GM18520 (cell line): ENCODE data around the gene SNRK.

Experiments used
- ATAC-seq: cut with Tn5 transposase; IDR thresholded peaks from one replicate; pipeline ENCODE4 v1.9.1; 2021; ENCODE audit not compliant: unreplicated experiment

Gene SNRK

DNA sequence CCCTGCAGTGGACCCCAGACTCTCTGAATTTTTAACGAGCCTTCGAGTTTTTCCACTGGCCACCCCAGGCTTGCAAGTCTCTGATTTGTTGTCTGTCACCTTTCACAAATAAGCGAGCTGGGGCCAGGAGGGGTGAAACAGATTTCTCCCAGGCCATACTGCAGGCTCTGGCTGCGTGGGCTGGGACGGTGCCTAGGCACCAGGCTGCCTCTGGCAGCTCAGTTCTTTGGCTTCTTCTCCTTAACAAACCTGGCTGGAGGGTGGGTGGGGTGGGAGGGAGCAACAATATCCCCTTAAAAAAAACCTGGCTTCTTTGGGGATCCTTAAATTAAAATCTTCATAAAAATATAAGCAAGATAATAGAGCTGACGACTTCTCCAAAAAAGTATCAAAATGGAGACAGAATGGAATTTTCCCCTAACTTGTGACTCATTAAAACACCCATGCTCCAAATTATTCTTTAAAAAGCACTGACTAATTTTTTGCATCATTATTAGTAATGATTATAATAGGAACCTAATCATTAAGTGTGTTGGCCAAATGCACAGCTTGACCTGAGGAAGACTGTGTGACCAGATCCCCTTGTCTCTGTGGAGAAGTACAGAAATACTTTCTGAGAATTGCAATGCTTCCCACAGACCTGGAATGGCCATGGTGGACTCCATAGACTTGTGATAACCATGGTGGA, 84.1 kb downstream of the SNRK start:
- no peak for ATAC-seq

DNA sequence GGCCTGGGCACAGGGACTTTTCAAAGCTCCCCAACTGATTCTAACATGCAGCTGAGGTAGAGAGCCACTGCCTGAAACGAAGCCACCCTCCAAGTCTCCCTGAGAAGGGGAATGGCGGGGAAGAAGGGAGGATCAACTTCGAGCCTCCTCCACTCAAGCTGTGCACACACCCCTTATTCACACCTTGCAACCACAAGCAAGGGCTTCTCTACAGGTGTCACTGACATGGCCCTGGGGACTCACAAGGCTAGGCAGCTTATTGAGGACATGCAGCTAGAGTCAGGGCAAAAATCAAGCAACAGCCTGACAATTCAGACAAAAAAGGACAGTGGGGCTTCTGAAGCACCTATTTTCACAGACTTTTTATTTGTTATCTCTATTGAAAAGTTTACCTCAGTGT, 85.2 kb downstream of the SNRK start:
- ATAC-seq, result no peak

DNA sequence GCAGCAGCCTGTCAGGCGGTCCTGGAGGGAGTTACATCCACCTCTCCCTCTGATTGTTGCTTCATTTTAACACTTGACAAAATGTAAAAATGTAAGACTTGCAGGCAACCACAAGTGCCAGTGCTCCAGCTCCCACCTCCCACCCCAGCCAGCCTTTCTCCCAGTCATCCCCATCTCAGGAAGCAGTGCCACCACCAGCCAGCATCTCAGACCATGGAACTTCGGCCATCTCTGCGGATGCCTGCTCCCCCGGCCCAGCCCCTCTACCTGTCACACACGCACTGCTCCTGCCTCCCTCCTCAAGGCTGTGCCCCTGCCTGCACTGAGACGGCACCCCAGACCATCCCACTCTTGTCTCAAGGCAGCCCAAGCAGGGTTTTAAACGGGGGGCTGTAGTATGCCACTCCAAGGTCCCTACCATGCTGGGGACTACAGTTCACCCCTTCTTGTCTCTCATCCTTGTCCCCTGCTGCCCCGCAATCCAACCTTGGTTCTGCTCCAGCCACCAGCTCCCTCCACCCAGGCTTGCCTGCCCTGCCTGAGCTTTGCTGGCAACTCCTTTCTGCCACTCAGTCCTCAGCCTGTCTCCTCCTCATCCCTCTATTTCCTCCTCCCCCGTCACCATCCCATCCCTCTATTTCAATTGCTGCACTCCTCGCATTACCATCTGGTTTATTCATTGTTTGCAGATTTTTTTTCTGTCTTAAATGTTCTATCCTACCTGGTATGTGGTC, 85.8 kb downstream of the SNRK start:
- ATAC-seq, result no peak

DNA sequence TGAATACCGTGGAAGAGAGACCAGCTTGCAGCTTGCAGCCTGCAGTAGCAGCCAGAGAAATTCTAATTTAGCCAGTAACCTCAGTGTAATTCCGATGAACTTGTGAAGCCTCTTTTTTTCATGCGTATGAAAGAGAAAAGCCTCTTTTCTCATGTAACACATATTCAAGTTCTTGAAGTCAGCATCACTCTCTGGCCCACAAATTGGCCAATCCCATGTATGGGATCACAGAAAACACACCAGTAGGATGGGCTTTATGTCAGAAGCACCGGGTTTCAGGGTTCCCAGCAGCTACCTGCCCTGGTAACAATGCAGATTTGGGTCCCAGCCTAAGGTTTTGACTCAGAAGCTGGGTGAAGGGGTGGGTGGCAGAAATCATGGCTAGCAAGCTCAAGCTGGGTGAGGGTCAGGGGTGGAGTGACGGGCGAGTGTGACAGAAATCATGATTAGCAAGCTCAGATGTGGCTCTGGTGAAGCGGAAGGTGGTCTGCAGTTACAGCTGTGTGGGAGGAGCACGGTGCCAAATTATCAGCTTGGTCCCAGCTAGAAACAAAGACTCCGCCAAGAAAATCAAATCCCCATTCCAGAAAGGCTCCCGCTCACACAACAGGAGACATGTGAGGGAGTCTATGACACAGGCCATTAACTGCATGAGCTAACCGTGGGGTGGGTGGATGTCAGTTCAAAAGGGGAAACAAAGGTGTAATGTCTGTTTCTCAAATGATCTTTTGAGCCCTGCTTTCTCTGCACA, 86.6 kb downstream of the SNRK start:
- ATAC-seq, result no peak

DNA sequence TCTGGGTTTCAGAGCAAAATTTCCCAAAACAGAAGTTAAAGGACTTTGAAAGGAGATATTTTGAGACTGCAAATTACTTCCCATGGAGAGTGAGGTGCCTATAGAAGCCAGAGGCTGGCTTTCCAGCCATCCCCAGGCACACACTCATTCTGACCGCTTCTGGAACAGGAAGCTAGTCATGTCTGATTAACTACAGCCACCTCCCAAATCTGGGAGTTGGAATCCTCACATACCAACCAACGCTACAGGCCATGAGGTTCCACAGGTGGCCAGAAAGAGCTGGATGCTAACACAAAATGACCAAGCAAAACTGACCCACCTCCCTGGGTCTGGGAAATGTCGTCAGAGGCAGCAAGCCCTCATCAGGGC, 87.2 kb downstream of the SNRK start:
- no peak for ATAC-seq

DNA sequence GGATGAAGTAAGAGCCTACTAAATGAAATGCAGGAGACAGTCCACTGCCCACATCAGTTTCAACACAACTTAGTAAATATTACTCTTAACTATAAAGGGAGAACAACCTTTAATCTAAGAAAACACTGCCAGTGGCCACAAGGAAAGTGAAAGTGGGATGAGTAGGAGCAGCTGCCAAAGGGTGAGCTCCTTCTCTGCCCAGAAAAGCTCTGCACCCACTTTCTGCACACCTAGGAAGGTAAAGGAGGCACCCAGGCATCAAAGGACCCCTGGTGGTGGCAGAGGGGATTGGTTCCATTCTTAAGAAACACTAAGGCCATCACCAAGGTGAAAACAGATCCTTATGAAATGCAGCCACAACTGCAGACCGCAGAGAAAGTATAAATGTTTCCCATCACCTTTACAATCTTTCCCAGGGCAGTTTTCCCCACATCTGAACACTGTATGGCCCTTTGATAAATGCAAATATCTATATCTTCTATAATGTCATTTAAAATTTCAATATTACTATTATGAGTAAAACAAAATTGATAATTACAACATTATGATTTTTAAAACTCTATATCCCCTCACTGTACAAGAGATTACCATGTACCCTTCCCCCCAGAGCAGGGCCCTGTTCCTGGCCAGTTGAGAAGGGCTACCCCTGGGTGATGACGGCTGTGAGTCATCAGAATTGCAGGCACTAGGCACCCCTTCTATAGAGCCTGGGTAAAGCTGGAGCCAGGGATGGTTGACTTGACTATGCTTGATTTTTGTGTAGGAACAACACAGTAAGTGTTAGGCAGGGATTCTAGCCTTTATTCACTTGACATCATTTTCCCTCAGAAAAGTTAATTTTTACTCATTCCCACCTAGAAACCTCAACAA, 92.0 kb downstream of the SNRK start:
- no peak for ATAC-seq

DNA sequence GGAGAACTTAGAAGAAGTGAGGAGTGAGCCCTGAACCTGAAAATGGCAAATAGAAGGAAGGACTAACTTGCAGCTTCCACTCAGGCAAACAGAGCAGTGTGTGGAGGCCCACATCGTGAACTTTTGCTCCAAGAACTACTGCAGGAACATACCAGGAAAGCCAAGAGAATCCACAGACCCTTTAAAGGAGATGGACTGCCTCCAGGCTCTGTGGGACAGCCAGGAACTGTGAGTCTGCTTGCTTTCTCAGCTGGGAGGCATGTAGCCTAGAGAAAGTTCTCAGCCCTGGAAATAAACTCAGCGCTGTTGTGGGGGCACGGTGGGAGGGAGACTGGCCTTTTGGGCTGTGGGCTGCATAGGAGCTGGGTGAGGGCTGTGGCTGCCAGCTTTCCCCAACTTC, 93.0 kb downstream of the SNRK start:
- ATAC-seq, result no peak

DNA sequence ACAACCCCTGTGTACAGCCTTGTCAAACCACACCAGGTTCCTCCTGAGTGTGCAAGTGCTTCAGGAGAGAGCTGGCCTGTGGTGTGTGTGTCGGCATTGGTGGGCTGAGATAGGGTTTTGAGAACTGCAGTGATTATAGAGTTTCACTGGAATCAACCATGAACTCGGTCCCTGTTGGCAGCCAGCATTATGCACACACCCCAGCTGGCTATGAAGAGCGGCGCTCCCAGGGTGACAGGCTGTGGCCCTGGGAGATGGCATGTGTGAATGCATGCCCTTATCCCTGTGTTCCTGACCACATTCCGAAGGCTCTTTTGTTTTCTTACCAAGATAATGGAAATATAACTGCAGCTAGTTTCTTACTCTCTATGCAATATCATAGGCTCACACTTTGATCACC, 101.8 kb downstream of the SNRK start:
- ATAC-seq, result no peak

DNA sequence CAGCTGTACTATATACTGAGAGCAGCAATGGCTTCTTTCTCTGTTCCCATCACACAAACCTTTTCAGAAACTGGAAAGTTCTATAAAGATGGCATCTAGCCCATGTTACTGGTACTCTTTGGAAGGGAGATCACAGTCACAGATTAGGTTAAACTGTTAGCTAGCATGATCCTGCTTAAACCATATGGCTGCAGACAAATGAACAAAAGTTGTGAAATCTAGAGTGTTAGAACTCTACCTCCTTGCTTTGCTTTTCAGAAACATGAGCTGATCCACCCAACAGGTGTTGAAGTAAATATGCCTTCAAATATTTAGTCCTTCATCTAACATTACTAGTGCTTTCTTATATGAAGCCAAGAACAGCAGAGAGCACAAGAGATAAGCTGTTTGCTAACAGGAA, 102.6 kb downstream of the SNRK start:
- no peak for ATAC-seq

DNA sequence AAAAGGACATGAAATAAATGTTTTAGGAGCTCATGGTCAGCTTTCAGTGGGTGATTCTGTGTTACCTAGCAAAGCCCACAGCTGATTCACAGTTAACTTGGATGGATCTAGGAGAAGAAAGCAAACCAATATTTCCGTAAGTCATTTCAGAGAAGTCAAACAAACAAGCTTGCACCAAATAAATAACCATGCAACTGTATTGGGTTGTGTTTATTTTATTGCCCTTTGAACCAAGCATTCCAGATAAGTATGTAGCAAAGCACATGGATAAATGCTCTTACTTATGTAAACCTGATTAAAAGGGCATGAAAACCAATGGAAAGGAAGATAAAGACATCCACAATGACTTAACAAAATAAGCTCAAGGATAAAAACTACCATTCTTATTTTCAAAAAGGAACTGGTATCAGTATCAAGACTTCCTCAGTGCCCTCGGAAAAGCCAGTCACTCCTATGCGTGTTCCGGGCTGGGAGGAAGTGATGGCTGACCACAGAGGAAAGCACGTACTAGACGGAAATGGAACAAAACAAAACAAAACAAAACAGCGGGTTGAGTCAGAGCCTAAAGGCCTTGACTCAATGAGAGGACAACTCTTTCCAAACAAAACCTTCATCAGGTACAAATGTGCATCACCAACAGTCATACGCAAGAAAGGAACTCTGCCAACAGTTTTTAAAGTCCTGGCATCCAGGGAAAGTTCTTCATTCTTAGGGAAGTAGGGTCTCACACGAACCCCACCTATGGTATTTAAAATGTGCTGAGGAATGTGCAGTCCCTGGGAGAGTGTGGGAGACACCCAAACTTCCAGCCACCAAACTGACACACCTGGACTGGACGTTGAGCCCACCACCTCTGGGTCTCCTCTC, 103.3 kb downstream of the SNRK start:
- ATAC-seq, result peak; percentile 50

DNA sequence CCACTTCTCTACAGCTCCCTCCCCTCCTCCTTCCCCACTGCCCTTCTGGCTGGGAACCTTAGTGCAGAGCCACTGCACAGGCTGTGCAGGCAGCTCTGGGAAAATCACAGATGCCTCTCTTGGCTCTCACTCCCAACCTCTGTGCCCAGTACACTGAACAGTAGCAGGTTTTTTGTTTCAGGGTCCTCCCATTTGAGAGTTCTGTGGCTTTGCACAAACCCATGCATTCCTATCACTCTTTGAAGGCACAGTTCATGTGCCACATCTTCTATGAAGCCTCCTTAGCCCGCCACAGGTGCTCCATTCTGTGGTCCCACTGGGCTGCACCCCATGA, 103.9 kb downstream of the SNRK start:
- ATAC-seq, result no peak

DNA sequence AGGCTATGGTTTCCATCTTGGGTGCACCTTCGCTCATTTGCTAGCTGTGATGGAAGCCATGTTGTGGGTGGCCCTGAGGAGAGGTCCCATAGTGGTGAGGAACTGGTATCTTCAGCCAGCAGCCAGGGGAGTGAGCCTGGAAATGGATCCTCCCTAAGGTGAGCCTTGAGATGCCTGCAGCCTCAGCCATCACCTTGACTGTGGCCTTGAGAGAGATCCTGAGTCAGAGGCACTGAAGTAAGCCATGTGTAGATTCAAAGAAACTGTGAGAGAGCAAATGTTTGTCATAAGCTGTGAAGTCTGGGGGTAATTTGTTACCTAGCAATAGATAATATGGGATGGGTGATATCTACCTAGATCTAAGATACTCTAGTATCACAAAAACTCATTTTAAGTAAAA, 105.3 kb downstream of the SNRK start:
- ATAC-seq, result no peak

DNA sequence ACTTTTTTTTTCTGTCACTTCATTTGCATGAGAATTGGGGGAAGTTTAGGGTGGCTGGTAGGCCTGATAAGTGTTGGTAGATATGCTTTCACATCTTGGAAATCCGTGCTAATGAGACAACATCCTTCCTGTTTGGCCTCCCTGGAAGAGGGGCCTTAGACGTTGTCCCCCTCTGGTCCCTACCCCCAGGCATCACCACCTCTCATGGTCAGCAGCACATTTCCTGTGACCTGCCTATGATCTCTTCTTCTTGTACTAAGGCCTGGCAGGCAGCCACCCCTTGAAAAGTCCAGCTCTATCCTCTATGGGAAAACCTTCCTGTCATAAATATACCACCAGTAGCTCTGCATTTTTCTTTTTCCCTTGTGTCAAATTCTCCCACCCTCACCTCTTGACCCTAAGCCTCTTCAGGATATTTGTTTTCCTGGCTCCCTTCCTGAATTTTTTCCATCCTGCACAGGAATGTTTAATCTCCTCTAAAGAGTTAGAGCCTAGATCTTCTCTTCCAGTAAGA, 107.8 kb downstream of the SNRK start:
- ATAC-seq, result no peak

DNA sequence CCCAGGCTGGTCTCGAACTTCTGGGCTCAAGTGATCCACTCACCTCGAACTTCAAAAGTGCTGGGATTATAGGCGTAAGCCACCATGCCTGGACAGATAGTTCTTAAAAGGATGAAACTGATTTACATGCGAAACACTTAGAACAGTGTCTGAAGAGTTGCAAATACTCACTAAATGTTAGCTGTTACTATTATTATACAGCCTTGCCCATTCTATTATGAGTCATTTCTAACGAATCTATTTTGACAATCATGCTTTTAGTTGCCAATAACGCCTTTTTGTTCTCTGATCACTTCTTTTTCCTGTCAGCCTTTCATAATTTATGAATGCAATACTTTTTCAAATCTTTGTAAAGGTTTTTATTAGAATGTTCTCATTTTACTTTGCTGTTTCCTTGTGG, 112.7 kb downstream of the SNRK start:
- ATAC-seq, result no peak

DNA sequence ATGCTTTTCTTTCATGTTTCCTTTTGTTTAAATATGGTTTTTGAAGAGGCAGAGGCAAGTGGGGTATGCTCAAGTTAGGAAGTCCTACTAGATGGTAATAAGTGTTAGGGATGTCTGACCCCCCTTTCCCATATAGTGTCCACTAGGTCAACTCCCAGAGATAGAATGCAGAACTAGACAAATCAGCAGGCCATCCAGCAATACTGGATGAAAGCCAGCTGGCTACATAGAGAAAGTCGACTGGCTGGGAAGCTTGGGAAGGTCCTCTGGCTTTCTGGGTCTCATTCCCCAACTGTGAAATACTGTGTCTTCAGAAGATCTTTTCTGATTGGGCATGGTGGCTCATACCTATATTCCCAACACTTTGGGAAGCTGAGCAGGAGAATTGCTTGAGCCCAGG, 113.8 kb downstream of the SNRK start:
- no peak for ATAC-seq
